ENCODE results near the gene SLC6A18.

DNA sequence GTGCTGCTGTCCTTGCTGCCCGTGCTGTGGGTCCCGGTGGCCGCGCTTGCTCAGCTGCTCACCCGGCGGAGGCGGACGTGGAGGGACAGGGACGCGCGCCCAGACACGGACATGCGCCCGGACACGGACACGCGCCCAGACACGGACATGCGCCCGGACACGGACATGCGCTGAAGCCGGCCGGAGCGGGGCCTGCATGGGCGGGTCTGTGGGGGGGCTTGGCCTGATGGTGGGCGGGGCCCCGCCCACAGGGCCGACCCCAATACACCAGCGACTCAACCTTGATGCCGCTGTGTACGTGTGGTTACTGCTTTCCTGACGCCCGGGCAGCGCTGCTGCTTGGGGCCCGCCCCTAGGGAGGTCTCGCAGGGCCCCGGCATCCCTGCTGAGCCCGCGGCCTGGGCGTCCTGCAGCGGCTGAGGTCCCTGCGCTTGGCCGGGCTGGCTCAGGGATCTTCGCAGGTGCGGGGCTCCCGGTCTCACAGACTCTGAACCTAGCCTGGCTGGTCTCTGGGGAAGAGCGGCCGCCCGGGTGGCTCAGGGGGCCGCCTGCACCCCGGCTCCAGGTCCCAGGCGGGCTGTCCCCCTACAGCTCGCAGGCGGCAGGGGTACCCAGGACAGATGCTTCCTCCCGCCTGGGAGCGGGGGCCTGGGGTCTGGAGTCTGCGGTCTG lies 20.9 kb downstream of the SLC6A18 start:
- no peak for TF ChIP-seq POLR2A (IDR thresholded peaks at IDR 0.05)
- TF ChIP-seq, protein P1, sequence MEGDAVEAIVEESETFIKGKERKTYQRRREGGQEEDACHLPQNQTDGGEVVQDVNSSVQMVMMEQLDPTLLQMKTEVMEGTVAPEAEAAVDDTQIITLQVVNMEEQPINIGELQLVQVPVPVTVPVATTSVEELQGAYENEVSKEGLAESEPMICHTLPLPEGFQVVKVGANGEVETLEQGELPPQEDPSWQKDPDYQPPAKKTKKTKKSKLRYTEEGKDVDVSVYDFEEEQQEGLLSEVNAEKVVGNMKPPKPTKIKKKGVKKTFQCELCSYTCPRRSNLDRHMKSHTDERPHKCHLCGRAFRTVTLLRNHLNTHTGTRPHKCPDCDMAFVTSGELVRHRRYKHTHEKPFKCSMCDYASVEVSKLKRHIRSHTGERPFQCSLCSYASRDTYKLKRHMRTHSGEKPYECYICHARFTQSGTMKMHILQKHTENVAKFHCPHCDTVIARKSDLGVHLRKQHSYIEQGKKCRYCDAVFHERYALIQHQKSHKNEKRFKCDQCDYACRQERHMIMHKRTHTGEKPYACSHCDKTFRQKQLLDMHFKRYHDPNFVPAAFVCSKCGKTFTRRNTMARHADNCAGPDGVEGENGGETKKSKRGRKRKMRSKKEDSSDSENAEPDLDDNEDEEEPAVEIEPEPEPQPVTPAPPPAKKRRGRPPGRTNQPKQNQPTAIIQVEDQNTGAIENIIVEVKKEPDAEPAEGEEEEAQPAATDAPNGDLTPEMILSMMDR (IDR thresholded peaks at IDR 0.05), result no peak
